Measurements from ENCODE around the gene ANXA3.

- TF ChIP-seq GATA2 (IDR thresholded peaks at IDR 0.05; ENCODE audit: insufficient read depth, insufficient read length, low read depth, low read length) (no peak), JUN (IDR thresholded peaks at IDR 0.05; ENCODE audit: borderline replicate concordance, insufficient read depth, insufficient read length, low read depth) (no peak), POLR2AphosphoS5 (IDR thresholded peaks at IDR 0.05; ENCODE audit: insufficient read depth, low read depth, low read length) (no peak), CTCF (IDR thresholded peaks at IDR 0.05; ENCODE audit: extremely low read depth in 1 of 2, insufficient read depth in 1 of 2, low read depth in 1 of 2, low read length in 2 of 2) (no peak), MYC (IDR thresholded peaks at IDR 0.05; ENCODE audit: low read depth, low read length) (no peak)
Observed at GRCh38 chr4:78610546-78611214, 59.1 kb downstream of the ANXA3 start.
